ENCODE measurements around the gene NPAT. TPM values are rescaled to one million over a fixed set of nuclear protein-coding genes. Genes with fewer than 3 reads are reported as not detected.

Gene NPAT
- total RNA-seq, 2 experiments from 2014 or later: 28.4 to 45.2 TPM

DNA sequence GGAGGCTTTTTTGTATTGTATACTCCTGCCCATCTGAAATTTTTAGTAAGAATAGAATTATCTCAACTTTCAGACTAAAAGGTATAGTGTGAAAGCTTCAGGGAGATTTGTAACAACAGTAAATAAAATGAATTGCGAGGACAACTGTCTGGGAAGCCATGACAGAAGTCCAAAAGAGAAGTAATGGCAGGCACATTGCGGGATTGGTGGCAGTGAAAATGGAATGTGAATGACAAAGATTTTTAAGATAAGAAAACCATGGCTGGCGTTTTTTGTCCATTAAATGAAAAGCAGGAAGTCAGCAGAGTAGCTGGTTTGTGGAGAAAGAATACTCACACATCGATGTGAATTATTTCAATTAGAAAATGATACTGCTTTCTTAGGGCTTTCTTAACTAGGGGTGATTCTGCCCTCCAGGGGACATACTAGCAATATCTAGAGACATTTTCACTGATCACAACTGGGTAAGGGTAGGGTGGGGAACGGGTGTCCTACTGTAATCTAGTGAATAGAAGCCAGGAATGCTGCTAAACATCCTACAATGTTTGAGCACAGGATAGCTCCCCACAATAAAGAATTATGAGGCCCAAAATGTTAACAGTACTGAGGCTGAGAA is 1.6 kb downstream of the NPAT start:
- peaks cover 28% of the 10 kb centered on the region for H3K36me3 Mint-ChIP-seq (ENCODE audit: low read depth)
- no peak overlapping the region for H3K27ac Mint-ChIP-seq
- ChIA-PET POLR2A (interaction anchor here (1.0 to 1.3 kb wide), 2 partner anchors 9 to 16 kb away, joined by 3 to 8 read pairs; no protein-coding TSS in a partner anchor), CTCF (interaction anchor here (0.5 to 7.2 kb wide), 4 partner anchors 16 to 304 kb away, joined by 3 to 91 read pairs (median 6); no protein-coding TSS in a partner anchor)
- intact Hi-C loops (cut with DNase I, micrococcal nuclease): loop anchor here (5.0 to 10.0 kb wide), 7 partner anchors 216 to 656 kb away; partner anchors contain the start of genes ALKBH8 (in 1 of the 2), CUL5 (in 1 of the 2), EXPH5 (in 1 of the 2) and POGLUT3 (in 1 of the 2)
- H3K4me1 Mint-ChIP-seq: peaks cover 56% of the 10 kb centered on the region
- H3K9me3 Mint-ChIP-seq (ENCODE audit: low read depth): no peaks in the 10 kb centered on the region
- ATAC-seq (no peak), DNase-seq (no peak)
- no peak overlapping the region for H3K4me3 Mint-ChIP-seq
- H3K27me3 Mint-ChIP-seq: no peaks in the 10 kb centered on the region

DNA sequence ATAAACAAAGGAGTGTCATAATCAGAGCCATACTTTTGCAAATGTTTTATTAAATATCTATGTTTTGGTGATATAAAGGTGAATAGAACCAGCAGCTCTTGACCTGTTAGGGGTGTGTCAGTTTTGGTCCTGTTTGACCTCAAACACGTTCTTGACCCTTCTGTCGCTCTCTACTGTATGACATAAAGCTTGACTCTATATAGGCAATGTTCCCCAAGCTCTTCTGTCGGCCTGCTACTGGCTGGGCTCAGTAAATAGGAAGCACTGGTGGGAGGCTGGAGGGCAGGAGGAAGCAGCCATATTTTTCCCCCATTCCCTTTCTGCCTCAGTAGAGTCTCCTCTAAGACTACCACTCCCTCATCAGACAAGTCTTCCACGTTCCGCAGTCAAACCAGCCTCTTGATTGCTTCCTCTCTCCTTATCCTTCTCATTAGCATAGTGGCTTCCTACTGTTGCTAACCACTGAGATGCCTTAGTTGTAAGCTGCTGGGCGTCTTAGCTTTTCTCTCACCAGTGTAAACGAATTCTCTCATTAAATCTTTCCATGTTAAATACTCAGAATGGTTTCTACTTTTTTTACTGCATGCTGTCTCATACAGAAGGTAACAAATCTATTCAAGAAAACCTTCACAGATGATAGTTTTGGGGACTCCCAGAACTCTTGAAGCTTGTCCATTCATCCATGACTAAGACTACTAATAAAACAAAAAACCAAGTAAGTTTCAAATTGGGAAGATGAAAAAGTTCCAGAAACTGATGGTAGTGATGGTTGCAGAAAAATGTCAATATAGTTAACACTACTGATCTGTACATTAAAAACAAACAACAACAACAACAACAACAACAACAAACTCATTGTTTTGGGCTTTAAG is 3.3 kb downstream of the NPAT start:
- ATAC-seq: no peak

DNA sequence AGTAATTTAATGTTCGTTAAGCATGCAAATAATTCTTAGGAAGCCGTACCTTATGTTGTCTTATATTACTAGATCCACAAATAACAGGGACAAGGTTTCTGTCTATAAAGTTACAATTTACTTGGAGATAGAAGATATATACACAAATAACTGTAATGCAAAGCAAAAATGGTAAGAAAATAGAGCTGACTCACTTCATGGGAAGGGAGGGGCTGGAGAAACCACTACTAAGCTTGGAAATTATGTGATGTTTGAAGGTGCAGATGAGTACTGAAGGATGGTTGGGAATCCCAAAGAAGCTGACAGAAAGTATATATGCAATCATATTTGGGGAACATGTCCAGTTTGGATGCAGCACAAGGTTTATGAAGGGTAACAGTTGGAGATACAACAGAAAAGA is 4.0 kb downstream of the NPAT start:
- peaks cover 38% of the 10 kb centered on the region for H3K36me3 Mint-ChIP-seq (ENCODE audit: low read depth)
- intact Hi-C loops (cut with DNase I, micrococcal nuclease): no loop called here
- H3K9me3 Mint-ChIP-seq (ENCODE audit: low read depth): no peaks in the 10 kb centered on the region
- ChIA-PET CTCF (interaction anchor here (0.5 to 1.7 kb wide), 4 partner anchors 10 to 22 kb away, joined by 3 to 7 read pairs (median 3); no protein-coding TSS in a partner anchor), POLR2A (interaction anchor here (0.8 to 1.5 kb wide), 4 partner anchors 14 to 21 kb away, joined by 4 to 12 read pairs (median 5); no protein-coding TSS in a partner anchor)
- H3K27me3 Mint-ChIP-seq: no peaks in the 10 kb centered on the region
- no peak overlapping the region for H3K4me3 Mint-ChIP-seq
- DNase-seq (no peak), ATAC-seq (no peak)
- peaks cover 65% of the 10 kb centered on the region for H3K4me1 Mint-ChIP-seq
- H3K27ac Mint-ChIP-seq: peak overlapping the region; percentile 83

More for the DNA sequence above, 3.3 kb downstream of the NPAT start:
- ChIA-PET CTCF (interaction anchor here (0.5 to 1.7 kb wide), 7 partner anchors 10 to 262 kb away, joined by 3 to 7 read pairs (median 3); no protein-coding TSS in a partner anchor), POLR2A (interaction anchor here (0.5 to 1.5 kb wide), 10 partner anchors 10 to 445 kb away, joined by 3 to 12 read pairs (median 4); partner anchors contain the start of gene DDX10)
- Mint-ChIP-seq H3K4me1 (peaks cover 58% of the 10 kb centered on the region), H3K27ac (peak overlapping the region; percentile 79), H3K4me3 (peak overlapping the region; percentile 45), H3K9me3 (ENCODE audit: low read depth) (no peaks in the 10 kb centered on the region), H3K27me3 (no peaks in the 10 kb centered on the region), H3K36me3 (ENCODE audit: low read depth) (peaks cover 32% of the 10 kb centered on the region)
- no peak for DNase-seq
- intact Hi-C loops (cut with DNase I, micrococcal nuclease): no loop called here

GRCh38 chr11:108216988-108217387 is 5.5 kb downstream of the NPAT start:
- Mint-ChIP-seq H3K36me3 (ENCODE audit: low read depth) (peaks cover 43% of the 10 kb centered on the region), H3K4me1 (peaks cover 71% of the 10 kb centered on the region), H3K9me3 (ENCODE audit: low read depth) (no peaks in the 10 kb centered on the region), H3K27ac (peak overlapping the region; percentile 70), H3K27me3 (no peaks in the 10 kb centered on the region), H3K4me3 (no peak overlapping the region)
- ChIA-PET POLR2A (no interaction called here), CTCF (no interaction called here)
- intact Hi-C loops (cut with DNase I, micrococcal nuclease): no loop called here
- DNase-seq (peak; percentile 40), ATAC-seq (no peak)

- H3K27me3 Mint-ChIP-seq: no peaks in the 10 kb centered on the region
- intact Hi-C loops (cut with DNase I, micrococcal nuclease): no loop called here
- ChIA-PET CTCF (no interaction called here), POLR2A (no interaction called here)
- H3K27ac Mint-ChIP-seq: peak overlapping the region; percentile 19
- peaks cover 73% of the 10 kb centered on the region for H3K4me1 Mint-ChIP-seq
- H3K4me3 Mint-ChIP-seq: no peak overlapping the region
- ATAC-seq (no peak), DNase-seq (no peak)
- peaks cover 4% of the 10 kb centered on the region for H3K9me3 Mint-ChIP-seq (ENCODE audit: low read depth)
- peaks cover 59% of the 10 kb centered on the region for H3K36me3 Mint-ChIP-seq (ENCODE audit: low read depth)
These were observed 8.7 kb downstream of the NPAT start for GRCh38 chr11:108213784-108214183.

GRCh38 chr11:108210441-108210840 is 12.0 kb downstream of the NPAT start:
- ChIA-PET POLR2A (interaction anchor here (0.7 kb wide), 1 partner anchor 63 kb away, joined by 3 read pairs; no protein-coding TSS in a partner anchor), CTCF (interaction anchor here (1.0 kb wide), 1 partner anchor 10 kb away, joined by 3 read pairs; no protein-coding TSS in a partner anchor)
- ATAC-seq (peak; percentile 23), DNase-seq (no peak)
- Mint-ChIP-seq H3K4me1 (peaks cover 54% of the 10 kb centered on the region), H3K27ac (peak overlapping the region; percentile 44), H3K9me3 (ENCODE audit: low read depth) (peaks cover 13% of the 10 kb centered on the region), H3K36me3 (ENCODE audit: low read depth) (peaks cover 82% of the 10 kb centered on the region), H3K4me3 (no peak overlapping the region), H3K27me3 (no peaks in the 10 kb centered on the region)
- intact Hi-C loops (cut with DNase I, micrococcal nuclease): no loop called here

GRCh38 chr11:108207683-108208060 is 14.8 kb downstream of the NPAT start:
- CTCF ChIA-PET: no interaction called here
- H3K27me3 Mint-ChIP-seq: no peaks in the 10 kb centered on the region
- no peak overlapping the region for H3K4me3 Mint-ChIP-seq
- ATAC-seq: no peak
- intact Hi-C loops (cut with DNase I, micrococcal nuclease): no loop called here
- no peak for DNase-seq
- POLR2A ChIA-PET: no interaction called here
- H3K9me3 Mint-ChIP-seq (ENCODE audit: low read depth): peaks cover 23% of the 10 kb centered on the region
- H3K36me3 Mint-ChIP-seq (ENCODE audit: low read depth): peaks cover 95% of the 10 kb centered on the region
- no peak overlapping the region for H3K27ac Mint-ChIP-seq
- peaks cover 64% of the 10 kb centered on the region for H3K4me1 Mint-ChIP-seq

- Mint-ChIP-seq H3K36me3 (ENCODE audit: low read depth) (peaks cover 95% of the 10 kb centered on the region), H3K27me3 (no peaks in the 10 kb centered on the region), H3K4me3 (no peak overlapping the region), H3K4me1 (peaks cover 65% of the 10 kb centered on the region), H3K9me3 (ENCODE audit: low read depth) (peaks cover 23% of the 10 kb centered on the region), H3K27ac (no peak overlapping the region)
- DNase-seq (no peak), ATAC-seq (no peak)
- ChIA-PET POLR2A (interaction anchor here (0.6 to 1.2 kb wide), 2 partner anchors 10 to 12 kb away, joined by 3 to 4 read pairs; no protein-coding TSS in a partner anchor), CTCF (interaction anchor here (0.6 to 1.7 kb wide), 3 partner anchors 8 to 303 kb away, joined by 3 to 6 read pairs (median 4); no protein-coding TSS in a partner anchor)
- intact Hi-C loops (cut with DNase I, micrococcal nuclease): no loop called here
These were observed 15.3 kb downstream of the NPAT start for GRCh38 chr11:108206969-108207682.

- H3K27me3 Mint-ChIP-seq: no peaks in the 10 kb centered on the region
- POLR2A ChIA-PET: interaction anchor here (0.6 to 1.2 kb wide), 2 partner anchors 9 to 13 kb away, joined by 3 to 4 read pairs; no protein-coding TSS in a partner anchor
- DNase-seq: no peak
- peaks cover 86% of the 10 kb centered on the region for H3K36me3 Mint-ChIP-seq (ENCODE audit: low read depth)
- peaks cover 63% of the 10 kb centered on the region for H3K4me1 Mint-ChIP-seq
- H3K4me3 Mint-ChIP-seq: no peak overlapping the region
- no peak for ATAC-seq
- no peak overlapping the region for H3K27ac Mint-ChIP-seq
- intact Hi-C loops (cut with DNase I, micrococcal nuclease): no loop called here
- CTCF ChIA-PET: interaction anchor here (0.5 to 1.7 kb wide), 3 partner anchors 9 to 302 kb away, joined by 3 to 6 read pairs (median 4); no protein-coding TSS in a partner anchor
- H3K9me3 Mint-ChIP-seq (ENCODE audit: low read depth): peaks cover 23% of the 10 kb centered on the region
These were observed 16.3 kb downstream of the NPAT start for GRCh38 chr11:108206171-108206570.

DNA sequence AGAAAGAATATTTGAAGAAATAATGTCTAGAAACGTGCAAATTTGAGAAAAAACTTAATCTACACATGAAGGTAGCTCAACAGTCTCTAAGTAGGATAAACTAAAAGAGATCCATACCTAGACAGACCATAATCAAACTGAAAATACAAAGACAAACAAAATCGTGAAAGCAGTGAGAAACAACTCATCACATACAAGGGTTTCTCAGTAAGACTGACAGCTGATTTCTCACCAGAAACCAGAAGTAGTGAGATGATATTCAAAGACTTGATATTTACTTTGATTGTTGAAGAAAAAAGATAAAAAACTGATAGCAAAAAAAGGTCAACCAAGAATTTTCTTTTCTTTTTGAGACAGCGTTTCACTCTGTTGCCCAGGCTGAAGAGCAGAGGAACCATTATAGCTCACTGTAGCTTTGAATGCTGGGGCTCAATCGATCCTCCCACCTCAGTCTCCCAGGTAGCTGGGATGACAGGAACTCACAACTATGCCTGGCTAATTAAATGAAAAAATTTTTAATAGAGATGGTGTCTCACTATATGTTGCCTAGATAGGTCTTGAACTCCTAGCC is 17.4 kb downstream of the NPAT start:
- Mint-ChIP-seq H3K4me3 (no peak overlapping the region), H3K36me3 (ENCODE audit: low read depth) (peaks cover 74% of the 10 kb centered on the region), H3K9me3 (ENCODE audit: low read depth) (peaks cover 18% of the 10 kb centered on the region), H3K4me1 (peaks cover 64% of the 10 kb centered on the region), H3K27ac (peak overlapping the region; percentile 58), H3K27me3 (no peaks in the 10 kb centered on the region)
- intact Hi-C loops (cut with DNase I, micrococcal nuclease): no loop called here
- ChIA-PET CTCF (interaction anchor here (1.2 to 1.7 kb wide), 3 partner anchors 10 to 16 kb away, joined by 3 to 7 read pairs (median 6); no protein-coding TSS in a partner anchor), POLR2A (interaction anchor here (0.6 to 1.0 kb wide), 4 partner anchors 14 to 289 kb away, joined by 3 to 5 read pairs (median 4); no protein-coding TSS in a partner anchor)
- DNase-seq (no peak), ATAC-seq (peak; percentile 57)
